Activated naive CD8-positive, alpha-beta T cell (primary cell): Measurements from ENCODE around the gene CLK4.

ENCODE experiments used
- H3K27ac Mint-ChIP-seq: one replicate; pipeline ENCODE4 v1.8.0; 2021; ENCODE audit warnings: mixed read lengths
- H3K27me3 Mint-ChIP-seq: one replicate; pipeline ENCODE4 v1.8.0; 2021; ENCODE audit warnings: mixed read lengths
- H3K36me3 Mint-ChIP-seq: one replicate; pipeline ENCODE4 v1.8.0; 2021; ENCODE audit warnings: mixed read lengths
- H3K4me1 Mint-ChIP-seq: one replicate; pipeline ENCODE4 v1.8.0; 2021; ENCODE audit warnings: low read depth, mixed read lengths
- H3K4me3 Mint-ChIP-seq: one replicate; pipeline ENCODE4 v1.8.0; 2021; ENCODE audit warnings: mild to moderate bottlenecking, mixed read lengths
- H3K9me3 Mint-ChIP-seq: one replicate; pipeline ENCODE4 v1.8.0; 2021; ENCODE audit warnings: low read depth, mixed read lengths

Gene CLK4

GRCh38 chr5:178649580-178649979 lies 22.7 kb upstream of the CLK4 start:
- Mint-ChIP-seq H3K4me3 (no peak overlapping the region), H3K9me3 (no peaks in the 10 kb centered on the region), H3K4me1 (no peaks in the 10 kb centered on the region), H3K27me3 (peaks cover 8% of the 10 kb centered on the region), H3K36me3 (peaks cover 3% of the 10 kb centered on the region), H3K27ac (no peak overlapping the region)

GRCh38 chr5:178644826-178645545 lies 18.1 kb upstream of the CLK4 start:
- no peaks in the 10 kb centered on the region for H3K4me1 Mint-ChIP-seq
- peaks cover 3% of the 10 kb centered on the region for H3K27me3 Mint-ChIP-seq
- no peaks in the 10 kb centered on the region for H3K9me3 Mint-ChIP-seq
- H3K4me3 Mint-ChIP-seq = no peak overlapping the region
- no peak overlapping the region for H3K27ac Mint-ChIP-seq
- H3K36me3 Mint-ChIP-seq = peaks cover 3% of the 10 kb centered on the region

- no peaks in the 10 kb centered on the region for H3K9me3 Mint-ChIP-seq
- no peak overlapping the region for H3K4me3 Mint-ChIP-seq
- H3K36me3 Mint-ChIP-seq = no peaks in the 10 kb centered on the region
- peaks cover 2% of the 10 kb centered on the region for H3K27me3 Mint-ChIP-seq
- H3K4me1 Mint-ChIP-seq = no peaks in the 10 kb centered on the region
- H3K27ac Mint-ChIP-seq = no peak overlapping the region
Measured at GRCh38 chr5:178642351-178642909, 15.6 kb upstream of the CLK4 start.

- Mint-ChIP-seq H3K9me3 (no peaks in the 10 kb centered on the region), H3K27ac (no peak overlapping the region), H3K36me3 (no peaks in the 10 kb centered on the region), H3K4me1 (no peaks in the 10 kb centered on the region), H3K4me3 (no peak overlapping the region), H3K27me3 (peaks cover 2% of the 10 kb centered on the region)
Measured at GRCh38 chr5:178641711-178642110, 14.9 kb upstream of the CLK4 start.

- Mint-ChIP-seq H3K9me3 (no peaks in the 10 kb centered on the region), H3K4me3 (no peak overlapping the region), H3K27me3 (peaks cover 6% of the 10 kb centered on the region), H3K4me1 (no peaks in the 10 kb centered on the region), H3K27ac (no peak overlapping the region), H3K36me3 (no peaks in the 10 kb centered on the region)
Measured at GRCh38 chr5:178640331-178641045, 13.6 kb upstream of the CLK4 start.

- Mint-ChIP-seq H3K27ac (no peak overlapping the region), H3K27me3 (peaks cover 10% of the 10 kb centered on the region), H3K4me1 (no peaks in the 10 kb centered on the region), H3K4me3 (no peak overlapping the region), H3K9me3 (no peaks in the 10 kb centered on the region), H3K36me3 (no peaks in the 10 kb centered on the region)
Measured at GRCh38 chr5:178637356-178638074, 10.7 kb upstream of the CLK4 start.

- Mint-ChIP-seq H3K4me3 (no peak overlapping the region), H3K4me1 (no peaks in the 10 kb centered on the region), H3K27ac (no peak overlapping the region), H3K9me3 (no peaks in the 10 kb centered on the region), H3K36me3 (no peaks in the 10 kb centered on the region), H3K27me3 (peaks cover 8% of the 10 kb centered on the region)
Measured at GRCh38 chr5:178632285-178632684, 5.4 kb upstream of the CLK4 start.

- Mint-ChIP-seq H3K4me1 (peaks cover under 1% of the 10 kb centered on the region), H3K27ac (no peak overlapping the region), H3K36me3 (no peaks in the 10 kb centered on the region), H3K9me3 (no peaks in the 10 kb centered on the region), H3K27me3 (peaks cover 4% of the 10 kb centered on the region), H3K4me3 (no peak overlapping the region)
Measured at GRCh38 chr5:178630951-178631350, 4.1 kb upstream of the CLK4 start.

GRCh38 chr5:178630475-178630930 lies 3.7 kb upstream of the CLK4 start:
- Mint-ChIP-seq H3K27me3 (peaks cover 4% of the 10 kb centered on the region), H3K27ac (no peak overlapping the region), H3K9me3 (no peaks in the 10 kb centered on the region), H3K36me3 (no peaks in the 10 kb centered on the region), H3K4me1 (peaks cover 5% of the 10 kb centered on the region), H3K4me3 (no peak overlapping the region)

- no peaks in the 10 kb centered on the region for H3K27me3 Mint-ChIP-seq
- H3K36me3 Mint-ChIP-seq = peaks cover 3% of the 10 kb centered on the region
- peaks cover 32% of the 10 kb centered on the region for H3K4me1 Mint-ChIP-seq
- no peak overlapping the region for H3K27ac Mint-ChIP-seq
- H3K9me3 Mint-ChIP-seq = no peaks in the 10 kb centered on the region
- peak overlapping the region; percentile 47 for H3K4me3 Mint-ChIP-seq
Measured at GRCh38 chr5:178627259-178627598, 379 bp upstream of the CLK4 start.

GRCh38 chr5:178625679-178626483 lies 969 bp downstream of the CLK4 start:
- H3K9me3 Mint-ChIP-seq = no peaks in the 10 kb centered on the region
- H3K4me3 Mint-ChIP-seq = peak overlapping the region; percentile 96
- H3K4me1 Mint-ChIP-seq = peaks cover 42% of the 10 kb centered on the region
- H3K27me3 Mint-ChIP-seq = no peaks in the 10 kb centered on the region
- H3K36me3 Mint-ChIP-seq = peaks cover 3% of the 10 kb centered on the region
- peak overlapping the region; percentile 98 for H3K27ac Mint-ChIP-seq

- Mint-ChIP-seq H3K27me3 (no peaks in the 10 kb centered on the region), H3K4me1 (peaks cover 52% of the 10 kb centered on the region), H3K9me3 (no peaks in the 10 kb centered on the region), H3K36me3 (peaks cover 3% of the 10 kb centered on the region), H3K27ac (peak overlapping the region; percentile 98), H3K4me3 (peak overlapping the region; percentile 96)
Measured at GRCh38 chr5:178624631-178625546, 2.0 kb downstream of the CLK4 start.

GRCh38 chr5:178622679-178623247 lies 4.1 kb downstream of the CLK4 start:
- Mint-ChIP-seq H3K4me3 (peak overlapping the region; percentile 2), H3K27ac (no peak overlapping the region), H3K36me3 (peaks cover 6% of the 10 kb centered on the region), H3K4me1 (peaks cover 68% of the 10 kb centered on the region), H3K9me3 (no peaks in the 10 kb centered on the region), H3K27me3 (no peaks in the 10 kb centered on the region)
